WTC11 (cell line): ENCODE results near the gene LGI4. TPM values are rescaled to one million over a fixed set of nuclear protein-coding genes. Genes with fewer than 3 reads are reported as not detected.
A peak's percentile ranks its signal among the peaks of the same experiment; 100 is the strongest.

Experiments
- ATAC-seq: fragments of 200-7000 bp; cut with Tn5 transposase; 2 replicates; pipeline ENCODE4 v1.10.0; 2021; ENCODE audit warnings: mild to moderate bottlenecking, moderate library complexity
- Bru-seq: library from RNA; stranded (reverse); fragments of 400-500 nt; gene quantifications from one replicate; lab custom pipeline; 2021; lab: Mats Ljungman, UMichigan
- CTCF ChIA-PET: fragments of 300-600 bp; sonication (Branson Sonifier 250); formaldehyde crosslinking; loops from one replicate; lab custom pipeline; 2021; ENCODE audit warnings: antibody characterized with exemption; lab: Charles Lee
- POLR2A ChIA-PET: fragments of 350-600 bp; sonication (Branson Sonifier 250); formaldehyde crosslinking; loops from one replicate; lab custom pipeline; 2021; ENCODE audit warnings: antibody characterized with exemption; lab: Charles Lee
- DNase-seq: peaks from one replicate; pipeline ENCODE4 v3.0.0; 2021; ENCODE audit warnings: low spot score
- H3K27ac Mint-ChIP-seq: 2 replicates; pipeline ENCODE4 v1.8.0; 2021; ENCODE audit warnings: mixed read lengths
- H3K27me3 Mint-ChIP-seq: 2 replicates; pipeline ENCODE4 v1.8.0; 2021; ENCODE audit warnings: low read depth, mild to moderate bottlenecking, moderate library complexity, mixed read lengths
- H3K36me3 Mint-ChIP-seq: 2 replicates; pipeline ENCODE4 v1.8.0; 2021; ENCODE audit warnings: mixed read lengths
- H3K4me1 Mint-ChIP-seq: 2 replicates; pipeline ENCODE4 v1.8.0; 2022; ENCODE audit warnings: mixed read lengths
- H3K4me3 Mint-ChIP-seq: 2 replicates; pipeline ENCODE4 v1.8.0; 2021; ENCODE audit warnings: mild to moderate bottlenecking, moderate library complexity, mixed read lengths
- H3K9me3 Mint-ChIP-seq: 2 replicates; pipeline ENCODE4 v1.8.0; 2021; ENCODE audit warnings: mixed read lengths
- CDX4 ChIP-seq: fragments of 250-450 bp; sonication (Bioruptor Pico); IDR thresholded peaks from 2 replicates; pipeline ENCODE4 v1.9.0; 2021; ENCODE audit warnings: moderate library complexity, mild to moderate bottlenecking, inconsistent platforms, borderline replicate concordance
- E2F1 ChIP-seq: sonication (generic); formaldehyde crosslinking; IDR thresholded peaks from 2 replicates; pipeline ENCODE4 v1.8.0; 2022; ENCODE audit warnings: mild to moderate bottlenecking, missing genetic modification reagents
- ETV6 ChIP-seq: sonication (generic); formaldehyde crosslinking; IDR thresholded peaks from 2 replicates; pipeline ENCODE4 v1.8.1; 2022; ENCODE audit warnings: mild to moderate bottlenecking, missing genetic modification reagents
- GTF2I ChIP-seq: fragments of 250-450 bp; sonication (Bioruptor Pico); conservative IDR thresholded peaks from 2 replicates; pipeline ENCODE4 v1.4.0; 2021; ENCODE audit warnings: mild to moderate bottlenecking
- HMGA2 ChIP-seq: fragments of 250-450 bp; sonication (Bioruptor Pico); IDR thresholded peaks from 2 replicates; pipeline ENCODE4 v1.4.0; 2021; ENCODE audit warnings: mild to moderate bottlenecking, moderate library complexity
- IRF1 ChIP-seq: sonication (generic); formaldehyde crosslinking; IDR thresholded peaks from 2 replicates; pipeline ENCODE4 v1.8.0; 2023; ENCODE audit warnings: missing genetic modification reagents
- IRF2 ChIP-seq: sonication (generic); formaldehyde crosslinking; IDR thresholded peaks from 2 replicates; pipeline ENCODE4 v1.8.0; 2022; ENCODE audit warnings: low read depth, missing genetic modification reagents, borderline replicate concordance
- JUN ChIP-seq: sonication (generic); formaldehyde crosslinking; IDR thresholded peaks from 2 replicates; pipeline ENCODE4 v1.8.0; 2023; ENCODE audit warnings: mild to moderate bottlenecking, missing genetic modification reagents
- MXD4 ChIP-seq: fragments of 250-450 bp; sonication (Bioruptor Pico); IDR thresholded peaks from 2 replicates; pipeline ENCODE4 v1.8.0; 2021; ENCODE audit warnings: mild to moderate bottlenecking, moderate library complexity, borderline replicate concordance
- NFYB ChIP-seq: sonication (generic); formaldehyde crosslinking; conservative IDR thresholded peaks from 2 replicates; pipeline ENCODE4 v1.8.0; 2022; ENCODE audit warnings: low read depth, missing genetic modification reagents
- RELA ChIP-seq: sonication (generic); formaldehyde crosslinking; IDR thresholded peaks from 2 replicates; pipeline ENCODE4 v1.8.1; 2022; ENCODE audit warnings: missing genetic modification reagents, mild to moderate bottlenecking, borderline replicate concordance
- SP1 ChIP-seq: sonication (generic); formaldehyde crosslinking; conservative IDR thresholded peaks from 2 replicates; pipeline ENCODE4 v1.8.1; 2022; ENCODE audit warnings: missing genetic modification reagents
- TP53 ChIP-seq: sonication (generic); formaldehyde crosslinking; IDR thresholded peaks from 2 replicates; pipeline ENCODE4 v1.8.1; 2023; ENCODE audit warnings: mild to moderate bottlenecking, missing genetic modification reagents
- ZBTB43 ChIP-seq: sonication (generic); formaldehyde crosslinking; IDR thresholded peaks from 2 replicates; pipeline ENCODE4 v1.8.1; 2023; ENCODE audit warnings: mild to moderate bottlenecking, missing genetic modification reagents
- ZNF317 ChIP-seq: sonication (generic); formaldehyde crosslinking; IDR thresholded peaks from 2 replicates; pipeline ENCODE4 v1.8.1; 2023; ENCODE audit warnings: low read depth, mild to moderate bottlenecking, moderate library complexity, missing genetic modification reagents, borderline replicate concordance
- ZNF396 ChIP-seq: fragments of 250-450 bp; sonication (Bioruptor Pico); IDR thresholded peaks from 2 replicates; pipeline ENCODE4 v1.8.0; 2021; ENCODE audit warnings: mild to moderate bottlenecking, moderate library complexity, borderline replicate concordance
- long read RNA-seq, 3 experiments: library from RNA in 1 of 3; library from capped mRNA in 1 of 3; library from polyadenylated mRNA in 1 of 3; unstranded in 2 of 3; stranded (forward) in 1 of 3; transcript quantifications; one replicate each; pipeline ENCODE4 v2.0.0, GENCODE V29; 2021
- total RNA-seq: library from RNA; stranded (reverse); gene quantifications from 3 replicates; pipeline ENCODE4 v1.2.3, GENCODE V29; 2021
- TF ChIP-seq, protein P1 (sequence below): sonication (generic); formaldehyde crosslinking; IDR thresholded peaks from 2 replicates; pipeline ENCODE4 v1.8.1; 2023; ENCODE audit warnings: mild to moderate bottlenecking, missing genetic modification reagents, moderate library complexity
- TF ChIP-seq, protein P2 (sequence below): fragments of 250-450 bp; sonication (Bioruptor Pico); conservative IDR thresholded peaks from 2 replicates; pipeline ENCODE4 v1.9.0; 2021; ENCODE audit warnings: mild to moderate bottlenecking
- TF ChIP-seq, protein P3 (sequence below): sonication (generic); formaldehyde crosslinking; IDR thresholded peaks from 2 replicates; pipeline ENCODE4 v1.8.1; 2022; ENCODE audit warnings: low read depth, mild to moderate bottlenecking, moderate library complexity, missing genetic modification reagents, borderline replicate concordance

LGI4 gene
- total RNA-seq: 14.2 to 15.7 TPM (median 15.1 TPM) in 3 replicates
- percentile 46 among the genes with signal in this experiment for Bru-seq, nascent RNA
- long read RNA-seq, experiment 1, partial matches to known transcripts: 4 of 15 reads
- long read RNA-seq, experiment 1, other reads (novel, unspliced or antisense): 10 of 15 reads
- long read RNA-seq, experiment 2, partial matches to known transcripts: 3 of 8 reads
- long read RNA-seq, experiment 2, other reads (novel, unspliced or antisense): 5 of 8 reads
- long read RNA-seq, experiment 3, partial matches to known transcripts: 0 of 1 reads
- long read RNA-seq, experiment 3, other reads (novel, unspliced or antisense): 1 of 1 reads

DNA sequence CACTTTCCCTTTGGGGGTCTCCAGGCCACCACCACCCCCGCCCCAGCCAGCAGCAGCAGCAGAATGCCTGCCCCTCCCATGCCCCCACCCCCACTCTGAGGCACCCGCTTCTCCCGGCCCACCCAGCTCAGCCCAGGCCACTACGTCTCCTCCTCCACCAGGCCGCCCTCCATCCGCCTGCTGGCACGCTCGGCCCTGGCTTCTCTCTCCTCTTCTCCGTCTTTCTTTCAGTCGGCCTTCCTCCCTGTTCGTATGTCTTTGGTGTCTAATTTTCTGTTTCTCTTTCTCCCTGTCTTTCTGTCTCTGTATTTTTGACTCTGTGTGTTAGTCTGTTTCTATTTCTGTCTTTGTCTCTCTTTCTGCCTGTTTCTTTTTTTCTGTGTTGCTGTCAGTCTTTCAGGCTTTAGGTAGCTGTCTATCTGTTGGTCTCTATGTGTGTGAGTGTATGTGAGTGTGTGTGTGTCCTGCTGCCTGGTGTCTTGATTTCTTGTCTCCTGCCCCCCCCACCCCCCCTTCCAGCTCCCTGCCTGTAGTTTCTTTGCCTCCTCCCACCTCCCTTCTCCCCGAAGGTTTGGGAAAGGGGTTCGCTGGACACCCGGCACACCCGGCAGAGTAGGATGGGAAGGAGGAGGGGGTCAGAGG lies at the start of gene LGI4:
TSS of gene LGI4 (minus strand) at position 459 of the 642 bp plus-strand sequence. CDS start at position 80, 379 bp downstream.
- CTCF ChIA-PET: interaction anchor here (0.5 to 5.2 kb wide), 31 partner anchors 8 to 489 kb away, joined by 3 to 72 read pairs (median 5); partner anchors contain the start of genes FXYD3, FXYD5, HPN and ZNF30

GRCh38 chr19:35184267-35184666 lies 49.4 kb upstream of the LGI4 start:
- H3K27ac Mint-ChIP-seq: no peak overlapping the region
- CTCF ChIA-PET: no interaction called here
- no peaks in the 10 kb centered on the region; the same call in 1 of the 2 replicates for H3K4me1 Mint-ChIP-seq
- POLR2A ChIA-PET: no interaction called here
- TF ChIP-seq, protein P1, sequence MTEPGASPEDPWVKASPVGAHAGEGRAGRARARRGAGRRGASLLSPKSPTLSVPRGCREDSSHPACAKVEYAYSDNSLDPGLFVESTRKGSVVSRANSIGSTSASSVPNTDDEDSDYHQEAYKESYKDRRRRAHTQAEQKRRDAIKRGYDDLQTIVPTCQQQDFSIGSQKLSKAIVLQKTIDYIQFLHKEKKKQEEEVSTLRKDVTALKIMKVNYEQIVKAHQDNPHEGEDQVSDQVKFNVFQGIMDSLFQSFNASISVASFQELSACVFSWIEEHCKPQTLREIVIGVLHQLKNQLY (CRISPR knock-in tag): no peak
- ATAC-seq (no peak), DNase-seq (no peak)
- H3K4me3 Mint-ChIP-seq: no peak overlapping the region
- H3K27me3 Mint-ChIP-seq: peaks cover 3% of the 10 kb centered on the region; the same call in 1 of the 2 replicates
- peaks cover 13% of the 10 kb centered on the region for H3K9me3 Mint-ChIP-seq
- H3K36me3 Mint-ChIP-seq: no peaks in the 10 kb centered on the region

More for the DNA sequence above, at the start of gene LGI4:
- Mint-ChIP-seq H3K36me3 (peaks cover 4% of the 10 kb centered on the region; the same call in 1 of the 2 replicates), H3K4me1 (peaks cover 17% of the 10 kb centered on the region), H3K9me3 (peaks cover 12% of the 10 kb centered on the region), H3K27me3 (peaks cover 6% of the 10 kb centered on the region), H3K4me3 (peak within 1 kb of the TSS; percentile 10; the same call in 1 of the 2 replicates), H3K27ac (no peak within 1 kb of the TSS)
- POLR2A ChIA-PET: no interaction called here
- ATAC-seq: no peak
- TF ChIP-seq CDX4 (CRISPR knock-in tag) (no peak), E2F1 (CRISPR knock-in tag) (no peak), IRF2 (no peak), ETV6 (CRISPR knock-in tag) (no peak), IRF1 (CRISPR knock-in tag) (no peak)
- TF ChIP-seq, protein P2, sequence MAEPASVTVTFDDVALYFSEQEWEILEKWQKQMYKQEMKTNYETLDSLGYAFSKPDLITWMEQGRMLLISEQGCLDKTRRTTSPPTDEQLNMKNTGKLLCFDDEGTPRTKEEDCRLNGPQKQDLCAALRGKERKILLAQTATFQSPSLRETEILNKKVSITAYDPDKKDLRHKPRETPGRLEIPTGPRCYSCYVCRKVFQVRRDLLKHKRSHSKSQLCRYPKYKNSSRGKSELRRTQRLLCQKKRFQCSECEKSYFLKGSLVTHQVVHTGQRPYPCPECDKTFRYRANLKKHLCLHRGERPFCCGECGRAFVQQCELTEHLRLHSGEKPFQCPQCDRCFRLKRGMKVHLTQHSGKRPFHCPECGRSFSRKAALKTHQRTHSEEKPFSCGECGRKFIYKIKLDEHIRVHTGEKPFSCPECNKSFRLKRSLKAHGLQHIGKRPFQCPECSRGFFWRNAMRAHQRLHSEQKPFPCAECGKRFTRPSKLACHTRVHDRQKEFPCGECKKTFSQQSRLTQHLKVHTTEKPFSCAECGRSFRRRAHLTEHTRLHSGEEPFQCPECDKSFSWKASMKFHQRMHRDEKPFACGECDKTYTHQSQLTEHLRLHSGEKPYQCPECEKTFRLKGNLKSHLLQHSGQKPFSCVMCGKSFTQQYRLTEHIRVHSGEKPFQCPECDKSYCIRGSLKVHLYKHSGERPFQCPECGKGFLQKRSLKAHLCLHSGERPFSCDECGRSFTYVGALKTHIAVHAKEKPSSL: no peak
- no peak for DNase-seq

DNA sequence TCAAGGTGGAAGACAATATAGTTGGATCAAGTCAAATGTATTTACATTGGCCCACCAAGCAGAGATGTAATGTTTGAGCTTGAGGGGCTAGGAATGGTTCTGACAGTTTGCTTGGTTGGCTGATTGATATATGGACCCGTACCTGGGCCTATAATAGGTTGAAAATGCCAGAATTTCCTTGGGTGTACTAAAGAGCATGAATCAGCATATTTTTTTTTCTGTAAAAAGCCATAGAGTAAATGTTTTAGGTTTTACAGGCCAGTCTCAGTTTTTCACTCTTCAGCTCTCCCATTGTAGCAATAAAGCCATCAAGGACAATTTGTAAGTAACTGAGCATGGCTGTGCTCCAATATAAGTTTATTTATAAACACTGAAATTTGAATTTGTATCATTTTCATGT lies 46.5 kb upstream of the LGI4 start:
- H3K4me1 Mint-ChIP-seq: no peaks in the 10 kb centered on the region; the same call in 1 of the 2 replicates
- H3K27ac Mint-ChIP-seq: no peak overlapping the region
- DNase-seq (no peak), ATAC-seq (no peak)
- CTCF ChIA-PET: interaction anchor here (1.2 kb wide), 1 partner anchor 137 kb away, joined by 3 read pairs; no protein-coding TSS in a partner anchor
- peaks cover 26% of the 10 kb centered on the region for H3K9me3 Mint-ChIP-seq
- H3K4me3 Mint-ChIP-seq: no peak overlapping the region
- POLR2A ChIA-PET: no interaction called here
- H3K36me3 Mint-ChIP-seq: peaks cover 8% of the 10 kb centered on the region
- peaks cover 16% of the 10 kb centered on the region for H3K27me3 Mint-ChIP-seq
- TF ChIP-seq TP53 (CRISPR knock-in tag) (no peak), NFYB (no peak), IRF1 (CRISPR knock-in tag) (no peak), ZNF396 (no peak), ZBTB43 (CRISPR knock-in tag) (no peak), JUN (CRISPR knock-in tag) (no peak), SP1 (CRISPR knock-in tag) (no peak), MXD4 (CRISPR knock-in tag) (no peak), RELA (CRISPR knock-in tag) (no peak), ZNF317 (no peak), GTF2I (CRISPR knock-in tag) (no peak), HMGA2 (no peak)
- TF ChIP-seq, protein P3, sequence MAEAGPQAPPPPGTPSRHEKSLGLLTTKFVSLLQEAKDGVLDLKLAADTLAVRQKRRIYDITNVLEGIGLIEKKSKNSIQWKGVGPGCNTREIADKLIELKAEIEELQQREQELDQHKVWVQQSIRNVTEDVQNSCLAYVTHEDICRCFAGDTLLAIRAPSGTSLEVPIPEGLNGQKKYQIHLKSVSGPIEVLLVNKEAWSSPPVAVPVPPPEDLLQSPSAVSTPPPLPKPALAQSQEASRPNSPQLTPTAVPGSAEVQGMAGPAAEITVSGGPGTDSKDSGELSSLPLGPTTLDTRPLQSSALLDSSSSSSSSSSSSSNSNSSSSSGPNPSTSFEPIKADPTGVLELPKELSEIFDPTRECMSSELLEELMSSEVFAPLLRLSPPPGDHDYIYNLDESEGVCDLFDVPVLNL (CRISPR knock-in tag): no peak
